ENCODE data around the gene OCEL1. TPM values are rescaled to one million over a fixed set of nuclear protein-coding genes. Genes with fewer than 3 reads are reported as not detected.

OCEL1 gene
- 10.6 and 13.6 TPM in 2 replicates for total RNA-seq (2016; rRNA removed; fragmentation: Illumina TruSeq; extraction: Trizol)
- total RNA-seq (2016; cell fraction: cytosol; rRNA removed; fragmentation: Illumina TruSeq; extraction: Trizol; ENCODE audit: low read depth), result 4.8 and 7.7 TPM in 2 replicates
- 11.7 and 14.6 TPM in 2 replicates for total RNA-seq (2016; cell fraction: insoluble cytoplasmic fraction; rRNA removed; fragmentation: Illumina TruSeq; extraction: Trizol)
- total RNA-seq (2016; cell fraction: membrane; rRNA removed; fragmentation: Illumina TruSeq; extraction: Trizol), result 11.2 and 12.2 TPM in 2 replicates
- total RNA-seq (2016; cell fraction: nucleus; rRNA removed; fragmentation: Illumina TruSeq; extraction: Trizol), result 12.8 and 13.1 TPM in 2 replicates
- 17.2 and 19.8 TPM in 2 replicates for polyA plus RNA-seq (2011; rRNA removed)
- polyA plus RNA-seq (2011; cell fraction: cytosol; rRNA removed), result 21.9 and 24.8 TPM in 2 replicates
- 29.8 and 34.9 TPM in 2 replicates for polyA plus RNA-seq (2011; cell fraction: nucleus; rRNA removed)
- polyA plus RNA-seq (2012), result 26.4 and 27.7 TPM in 2 replicates
- polyA plus RNA-seq (2016; cell fraction: cytosol; fragmentation: Illumina TruSeq; extraction: Trizol; ENCODE audit: low read depth), result 7.6 and 9.7 TPM in 2 replicates
- 20.5 and 23.3 TPM in 2 replicates for polyA plus RNA-seq (2016; cell fraction: insoluble cytoplasmic fraction; fragmentation: Illumina TruSeq; extraction: Trizol; ENCODE audit: low read depth)
- polyA plus RNA-seq (2016; cell fraction: membrane; fragmentation: Illumina TruSeq; extraction: Trizol; ENCODE audit: low read depth), result 14.5 and 14.9 TPM in 2 replicates
- 24.5 and 32.1 TPM in 2 replicates for polyA plus RNA-seq (2016; cell fraction: nucleus; fragmentation: Illumina TruSeq; extraction: Trizol; ENCODE audit: insufficient read depth, low read depth)
- 8.0 and 13.7 TPM in 2 replicates for polyA minus RNA-seq (2011; rRNA and poly(A)+ RNA removed; ENCODE audit: low replicate concordance)
- 12.6 and 14.8 TPM in 2 replicates for polyA minus RNA-seq (2011; cell fraction: cytosol; rRNA and poly(A)+ RNA removed)
- polyA minus RNA-seq (2011; cell fraction: nucleus; rRNA and poly(A)+ RNA removed), result 9.7 and 13.4 TPM in 2 replicates
- Bru-seq, nascent RNA, result percentile 76 among the genes with signal in this experiment
- percentile 87 among the genes with signal in this experiment for BruChase-seq, experiment 1, labeled RNA remaining after a 6-hour chase
- percentile 77 among the genes with signal in this experiment for BruChase-seq, experiment 2, labeled RNA remaining after a 2-hour chase
- long read RNA-seq, experiment 1, transcript OCEL1-201 (6 exons, 1,133 nt), result major isoform, 9 of 39 reads
- long read RNA-seq, experiment 1, partial matches to known transcripts, result 11 of 39 reads
- long read RNA-seq, experiment 1, other reads (novel, unspliced or antisense), result 11 of 39 reads
- long read RNA-seq, experiment 2, transcript OCEL1-204 (2 exons, 730 nt), result minor isoform, 5 of 63 reads
- long read RNA-seq, experiment 2, transcript OCEL1-209 (3 exons, 421 nt), result minor isoform, 6 of 63 reads
- long read RNA-seq, experiment 2, transcript OCEL1-201 (6 exons, 1,133 nt), result major isoform, 7 of 63 reads
- long read RNA-seq, experiment 2, partial matches to known transcripts, result 19 of 63 reads
- long read RNA-seq, experiment 2, other reads (novel, unspliced or antisense), result 17 of 63 reads

DNA sequence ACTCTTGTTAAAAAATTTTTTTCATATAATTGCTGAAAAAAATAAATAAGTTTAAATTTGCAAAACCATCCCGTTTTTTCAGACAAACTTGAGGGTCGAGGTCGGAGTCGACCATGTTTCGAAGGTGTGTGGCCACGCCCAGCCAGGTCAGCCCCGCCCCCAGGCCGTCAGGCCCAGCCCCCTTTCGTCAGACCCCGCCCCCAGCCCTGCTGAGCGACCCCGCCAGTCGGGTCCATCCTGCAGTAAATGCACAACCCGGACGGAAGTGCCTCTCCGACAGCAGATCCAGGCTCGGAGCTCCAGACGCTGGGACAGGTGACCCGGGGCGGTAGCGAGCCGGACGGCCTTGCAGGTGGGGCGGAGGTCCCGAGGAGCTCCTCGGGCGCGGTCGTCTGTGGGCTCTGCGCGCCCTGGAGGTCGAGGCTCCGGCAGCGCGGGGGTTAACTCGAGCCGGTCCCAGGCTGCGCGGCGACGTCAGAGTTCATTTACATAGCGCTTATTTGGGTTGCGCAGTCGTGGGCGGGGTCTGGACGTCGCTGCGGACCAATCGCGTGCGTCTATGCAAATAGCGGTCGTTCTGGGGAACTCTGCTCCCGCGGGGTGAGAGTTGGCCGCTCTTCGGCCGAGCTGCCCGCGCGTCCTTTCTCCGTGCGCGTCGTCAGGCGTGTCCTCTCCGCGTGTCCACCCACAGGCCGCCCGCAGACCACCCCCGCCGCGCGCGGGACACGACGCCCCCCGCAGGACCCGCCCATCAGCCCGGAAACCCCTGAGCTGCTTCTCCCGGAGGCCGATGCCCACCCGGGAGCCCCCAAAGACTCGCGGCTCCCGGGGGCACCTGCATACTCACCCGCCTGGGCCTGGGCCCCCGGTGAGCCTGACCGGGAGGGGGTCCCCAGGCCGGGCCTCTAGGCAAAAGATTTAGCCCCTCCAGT lies at the start of gene OCEL1:
OCEL1 (plus strand) TSS at position 225 of the 932 bp plus-strand sequence; CDS start at position 247, 22 bp downstream.
- Histone ChIP-seq H3K9ac (ENCODE audit: insufficient read depth, low read depth, low read length) (peak within 1 kb of the TSS; percentile 90), H3K36me3 (replicated peaks in 1 of 2; ENCODE audit: control insufficient read depth in 1 of 2, insufficient read depth in 2 of 2, low read length in 2 of 2) (peaks cover 3 to 8% of the 10 kb centered on the region in 2 experiments; a peak in 3 of 5 replicates), H3K4me3 (replicated peaks in 1 of 3; ENCODE audit: insufficient read depth in 1 of 3, low read depth in 2 of 3, low read length in 3 of 3) (peak within 1 kb of the TSS; percentile 68 to 80 (median 79)), H2AFZ (ENCODE audit: low read length) (no peak within 1 kb of the TSS), H3K27me3 (ENCODE audit: control insufficient read depth in 1 of 2, insufficient read depth in 2 of 2, low read length in 2 of 2) (no peaks in the 10 kb centered on the region; a peak in 1 of 5 replicates), H3K27ac (ENCODE audit: extremely low read length, insufficient read depth, low read length) (peak within 1 kb of the TSS; percentile 94), H3K4me2 (ENCODE audit: low read depth, low read length) (peak within 1 kb of the TSS; percentile 77), H3K9me3 (ENCODE audit: low read length) (no peaks in the 10 kb centered on the region), H3K4me1 (ENCODE audit: insufficient read depth, low read length) (peaks cover 23% of the 10 kb centered on the region), H4K20me1 (ENCODE audit: insufficient read depth, low read length) (no peaks in the 10 kb centered on the region), H3K79me2 (ENCODE audit: insufficient read depth, low read length) (peaks cover 13% of the 10 kb centered on the region)
- WGBS (ENCODE audit: low lambda C conversion rate), result 10% methylated on average over 2 of the region's 90 CpGs
- intact Hi-C loops (cut with micrococcal nuclease; ENCODE audit: unreplicated experiment) (loop anchor here (2.0 to 5.0 kb wide), 2 partner anchors 21 to 41 kb away; partner anchors contain the start of gene BABAM1), in situ Hi-C loops (cut with HindIII; ENCODE audit: extremely low pct_ligation_motif_present, low pct_unique_long_range_greater_than_20kb) (no loop called here)
- DNase-seq (ENCODE audit: low spot score) (peak; percentile 95), ATAC-seq (peak; percentile 92), FAIRE-seq (peak; percentile 89)
- ChIA-PET CTCF (ENCODE audit: low intra/inter-chr PET ratio, low total read pairs) (interaction anchor here (0.6 to 1.2 kb wide), 2 partner anchors 35 to 129 kb away, joined by 3 to 4 read pairs; no protein-coding TSS in a partner anchor), POLR2A (interaction anchor here (0.7 to 8.5 kb wide), 21 partner anchors 9 to 150 kb away, joined by 3 to 178 read pairs (median 4); partner anchors contain the start of genes ABHD8, BABAM1, DDA1 and MRPL34)
- BruUV-seq (replicated peaks), result no TSS peak
- TF ChIP-seq KMT2A (CRISPR knock-in tag; IDR thresholded peaks at IDR 0.05) (0 out of 2 replicates have a peak, but pooled peaks have one; percentile 48), ZNF564 (CRISPR knock-in tag; IDR thresholded peaks at IDR 0.05) (peak; percentile 43; the same call in 1 of the 2 replicates), ZHX1 (CRISPR knock-in tag; IDR thresholded peaks at IDR 0.05; ENCODE audit: low read depth) (0 out of 2 replicates have a peak, but pooled peaks have one; percentile 4), REL (CRISPR knock-in tag; conservative IDR thresholded peaks at IDR 0.05) (0 out of 2 replicates have a peak, but pooled peaks have one; percentile 44), XBP1 (CRISPR knock-in tag; IDR thresholded peaks at IDR 0.05) (no peak), SMAD3 (CRISPR knock-in tag; IDR thresholded peaks at IDR 0.05) (no peak), SNAPC2 (CRISPR knock-in tag; IDR thresholded peaks at IDR 0.05) (peak; percentile 84), HNRNPL (IDR thresholded peaks at IDR 0.05; ENCODE audit: low read depth, low read length) (no peak), GZF1 (CRISPR knock-in tag; IDR thresholded peaks at IDR 0.05) (peak; percentile 57; the same call in 1 of the 2 replicates), REPIN1 (CRISPR knock-in tag; IDR thresholded peaks at IDR 0.05; ENCODE audit: borderline replicate concordance, low read depth) (no peak), ZNF678 (CRISPR knock-in tag; IDR thresholded peaks at IDR 0.05) (peak; percentile 65; the same call in 1 of the 2 replicates)
- TF ChIP-seq, protein P1, sequence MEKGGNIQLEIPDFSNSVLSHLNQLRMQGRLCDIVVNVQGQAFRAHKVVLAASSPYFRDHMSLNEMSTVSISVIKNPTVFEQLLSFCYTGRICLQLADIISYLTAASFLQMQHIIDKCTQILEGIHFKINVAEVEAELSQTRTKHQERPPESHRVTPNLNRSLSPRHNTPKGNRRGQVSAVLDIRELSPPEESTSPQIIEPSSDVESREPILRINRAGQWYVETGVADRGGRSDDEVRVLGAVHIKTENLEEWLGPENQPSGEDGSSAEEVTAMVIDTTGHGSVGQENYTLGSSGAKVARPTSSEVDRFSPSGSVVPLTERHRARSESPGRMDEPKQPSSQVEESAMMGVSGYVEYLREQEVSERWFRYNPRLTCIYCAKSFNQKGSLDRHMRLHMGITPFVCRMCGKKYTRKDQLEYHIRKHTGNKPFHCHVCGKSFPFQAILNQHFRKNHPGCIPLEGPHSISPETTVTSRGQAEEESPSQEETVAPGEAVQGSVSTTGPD (CRISPR knock-in tag; IDR thresholded peaks at IDR 0.05), result no peak

All from HepG2 (cell line).